ENCODE results near the gene JMJD1C.
A peak's percentile ranks its signal among the peaks of the same experiment; 100 is the strongest.
"Not testable (repeated sequence)": the region's sequence is repeated elsewhere in the genome, so short reads cannot be mapped to it uniquely, and the experiment has no call there.

The JMJD1C gene

GRCh38 chr10:63236113-63236935, 229.5 kb downstream of the JMJD1C start:
- H3K36me3 ChIP-seq (ENCODE audit: control insufficient read depth, insufficient read depth, low read length): peaks cover 8% of the 10 kb centered on the region; the same call in 1 of the 2 replicates
- H3K27me3 ChIP-seq (ENCODE audit: control insufficient read depth, insufficient read depth, low read length): no peaks in the 10 kb centered on the region
- no peaks in the 10 kb centered on the region for H3K9me3 ChIP-seq (ENCODE audit: control insufficient read depth, insufficient read depth, low read depth, low read length)
- peak overlapping the region; percentile 41; the same call in 1 of the 2 replicates for H3K27ac ChIP-seq (ENCODE audit: low read depth, low read length)
- H3K4me1 ChIP-seq (ENCODE audit: control insufficient read depth, insufficient read depth, low read length): peaks cover 8% of the 10 kb centered on the region
- H3K4me3 ChIP-seq (ENCODE audit: low read depth, low read length): no peak overlapping the region
- H3K9ac ChIP-seq (ENCODE audit: low read length): no peak overlapping the region

GRCh38 chr10:63235136-63235535, 230.6 kb downstream of the JMJD1C start:
- not testable (repeated sequence) for H3K27ac ChIP-seq (ENCODE audit: low read depth, low read length)

GRCh38 chr10:63229161-63229560, 236.6 kb downstream of the JMJD1C start:
- Histone ChIP-seq H3K4me1 (ENCODE audit: control insufficient read depth, insufficient read depth, low read length) (peaks cover 8% of the 10 kb centered on the region; the same call in 1 of the 2 replicates), H3K9me3 (ENCODE audit: control insufficient read depth, insufficient read depth, low read depth, low read length) (no peaks in the 10 kb centered on the region), H3K4me3 (ENCODE audit: low read depth, low read length) (no peak overlapping the region), H3K27ac (ENCODE audit: low read depth, low read length) (no peak overlapping the region), H3K36me3 (ENCODE audit: control insufficient read depth, insufficient read depth, low read length) (no peaks in the 10 kb centered on the region), H3K27me3 (ENCODE audit: control insufficient read depth, insufficient read depth, low read length) (no peaks in the 10 kb centered on the region), H3K9ac (ENCODE audit: low read length) (no peak overlapping the region)

More at GRCh38 chr10:63235136-63235535, 230.6 kb downstream of the JMJD1C start:
- H3K9ac ChIP-seq (ENCODE audit: low read length); H3K4me1 ChIP-seq (ENCODE audit: control insufficient read depth, insufficient read depth, low read length); H3K4me3 ChIP-seq (ENCODE audit: low read depth, low read length); H3K36me3 ChIP-seq (ENCODE audit: control insufficient read depth, insufficient read depth, low read length); H3K27me3 ChIP-seq (ENCODE audit: control insufficient read depth, insufficient read depth, low read length); H3K9me3 ChIP-seq (ENCODE audit: control insufficient read depth, insufficient read depth, low read depth, low read length): not testable (repeated sequence)

GRCh38 chr10:63228237-63228636, 237.5 kb downstream of the JMJD1C start:
- H3K9me3 ChIP-seq (ENCODE audit: control insufficient read depth, insufficient read depth, low read depth, low read length): no peaks in the 10 kb centered on the region
- no peak overlapping the region for H3K9ac ChIP-seq (ENCODE audit: low read length)
- H3K4me1 ChIP-seq (ENCODE audit: control insufficient read depth, insufficient read depth, low read length): peaks cover 8% of the 10 kb centered on the region; the same call in 1 of the 2 replicates
- H3K36me3 ChIP-seq (ENCODE audit: control insufficient read depth, insufficient read depth, low read length): no peaks in the 10 kb centered on the region
- H3K27ac ChIP-seq (ENCODE audit: low read depth, low read length): no peak overlapping the region
- H3K4me3 ChIP-seq (ENCODE audit: low read depth, low read length): no peak overlapping the region
- H3K27me3 ChIP-seq (ENCODE audit: control insufficient read depth, insufficient read depth, low read length): no peaks in the 10 kb centered on the region

- Histone ChIP-seq H3K27me3 (ENCODE audit: control insufficient read depth, insufficient read depth, low read length) (no peaks in the 10 kb centered on the region), H3K27ac (ENCODE audit: low read depth, low read length) (no peak overlapping the region), H3K4me1 (ENCODE audit: control insufficient read depth, insufficient read depth, low read length) (peaks cover 8% of the 10 kb centered on the region; the same call in 1 of the 2 replicates), H3K9ac (ENCODE audit: low read length) (no peak overlapping the region), H3K4me3 (ENCODE audit: low read depth, low read length) (no peak overlapping the region), H3K36me3 (ENCODE audit: control insufficient read depth, insufficient read depth, low read length) (no peaks in the 10 kb centered on the region), H3K9me3 (ENCODE audit: control insufficient read depth, insufficient read depth, low read depth, low read length) (no peaks in the 10 kb centered on the region)
Measured at GRCh38 chr10:63227207-63227895, 238.4 kb downstream of the JMJD1C start.

GRCh38 chr10:63224241-63224640, 241.5 kb downstream of the JMJD1C start:
- H3K9me3 ChIP-seq (ENCODE audit: control insufficient read depth, insufficient read depth, low read depth, low read length): no peaks in the 10 kb centered on the region
- peaks cover 15% of the 10 kb centered on the region; the same call in 1 of the 2 replicates for H3K4me1 ChIP-seq (ENCODE audit: control insufficient read depth, insufficient read depth, low read length)
- no peak overlapping the region for H3K4me3 ChIP-seq (ENCODE audit: low read depth, low read length)
- no peaks in the 10 kb centered on the region for H3K36me3 ChIP-seq (ENCODE audit: control insufficient read depth, insufficient read depth, low read length)
- no peaks in the 10 kb centered on the region for H3K27me3 ChIP-seq (ENCODE audit: control insufficient read depth, insufficient read depth, low read length)
- no peak overlapping the region for H3K27ac ChIP-seq (ENCODE audit: low read depth, low read length)
- no peak overlapping the region for H3K9ac ChIP-seq (ENCODE audit: low read length)

- H3K4me3 ChIP-seq (ENCODE audit: low read depth, low read length): no peak overlapping the region
- H3K27ac ChIP-seq (ENCODE audit: low read depth, low read length): no peak overlapping the region
- no peaks in the 10 kb centered on the region for H3K9me3 ChIP-seq (ENCODE audit: control insufficient read depth, insufficient read depth, low read depth, low read length)
- no peaks in the 10 kb centered on the region for H3K27me3 ChIP-seq (ENCODE audit: control insufficient read depth, insufficient read depth, low read length)
- no peak overlapping the region for H3K9ac ChIP-seq (ENCODE audit: low read length)
- H3K4me1 ChIP-seq (ENCODE audit: control insufficient read depth, insufficient read depth, low read length): peaks cover 15% of the 10 kb centered on the region; the same call in 1 of the 2 replicates
- H3K36me3 ChIP-seq (ENCODE audit: control insufficient read depth, insufficient read depth, low read length): peaks cover under 1% of the 10 kb centered on the region; the same call in 1 of the 2 replicates
Measured at GRCh38 chr10:63221950-63222349, 243.8 kb downstream of the JMJD1C start.

GRCh38 chr10:63219749-63220148, 246.0 kb downstream of the JMJD1C start:
- H3K4me1 ChIP-seq (ENCODE audit: control insufficient read depth, insufficient read depth, low read length): peaks cover 11% of the 10 kb centered on the region; the same call in 1 of the 2 replicates
- no peaks in the 10 kb centered on the region for H3K9me3 ChIP-seq (ENCODE audit: control insufficient read depth, insufficient read depth, low read depth, low read length)
- H3K4me3 ChIP-seq (ENCODE audit: low read depth, low read length): no peak overlapping the region
- peaks cover 22% of the 10 kb centered on the region for H3K36me3 ChIP-seq (ENCODE audit: control insufficient read depth, insufficient read depth, low read length)
- no peaks in the 10 kb centered on the region for H3K27me3 ChIP-seq (ENCODE audit: control insufficient read depth, insufficient read depth, low read length)
- no peak overlapping the region for H3K27ac ChIP-seq (ENCODE audit: low read depth, low read length)
- H3K9ac ChIP-seq (ENCODE audit: low read length): no peak overlapping the region

- no peak overlapping the region for H3K27ac ChIP-seq (ENCODE audit: low read depth, low read length)
- H3K9me3 ChIP-seq (ENCODE audit: control insufficient read depth, insufficient read depth, low read depth, low read length): no peaks in the 10 kb centered on the region
- no peaks in the 10 kb centered on the region for H3K27me3 ChIP-seq (ENCODE audit: control insufficient read depth, insufficient read depth, low read length)
- peaks cover 42% of the 10 kb centered on the region for H3K36me3 ChIP-seq (ENCODE audit: control insufficient read depth, insufficient read depth, low read length)
- H3K4me3 ChIP-seq (ENCODE audit: low read depth, low read length): no peak overlapping the region
- no peak overlapping the region for H3K9ac ChIP-seq (ENCODE audit: low read length)
- H3K4me1 ChIP-seq (ENCODE audit: control insufficient read depth, insufficient read depth, low read length): peaks cover 11% of the 10 kb centered on the region; the same call in 1 of the 2 replicates
Measured at GRCh38 chr10:63217120-63217605, 248.6 kb downstream of the JMJD1C start.

GRCh38 chr10:63214571-63214970, 251.2 kb downstream of the JMJD1C start:
- H3K27ac ChIP-seq (ENCODE audit: low read depth, low read length): no peak overlapping the region
- H3K4me1 ChIP-seq (ENCODE audit: control insufficient read depth, insufficient read depth, low read length): peaks cover 12% of the 10 kb centered on the region
- peaks cover 66% of the 10 kb centered on the region for H3K36me3 ChIP-seq (ENCODE audit: control insufficient read depth, insufficient read depth, low read length)
- no peaks in the 10 kb centered on the region for H3K9me3 ChIP-seq (ENCODE audit: control insufficient read depth, insufficient read depth, low read depth, low read length)
- H3K9ac ChIP-seq (ENCODE audit: low read length): no peak overlapping the region
- no peaks in the 10 kb centered on the region for H3K27me3 ChIP-seq (ENCODE audit: control insufficient read depth, insufficient read depth, low read length)
- H3K4me3 ChIP-seq (ENCODE audit: low read depth, low read length): no peak overlapping the region

GRCh38 chr10:63213489-63213888, 252.3 kb downstream of the JMJD1C start:
- peaks cover 77% of the 10 kb centered on the region for H3K36me3 ChIP-seq (ENCODE audit: control insufficient read depth, insufficient read depth, low read length)
- H3K9ac ChIP-seq (ENCODE audit: low read length): no peak overlapping the region
- no peaks in the 10 kb centered on the region for H3K9me3 ChIP-seq (ENCODE audit: control insufficient read depth, insufficient read depth, low read depth, low read length)
- H3K27ac ChIP-seq (ENCODE audit: low read depth, low read length): no peak overlapping the region
- H3K4me3 ChIP-seq (ENCODE audit: low read depth, low read length): no peak overlapping the region
- H3K27me3 ChIP-seq (ENCODE audit: control insufficient read depth, insufficient read depth, low read length): no peaks in the 10 kb centered on the region
- H3K4me1 ChIP-seq (ENCODE audit: control insufficient read depth, insufficient read depth, low read length): peaks cover 23% of the 10 kb centered on the region
